Effector memory CD8-positive, alpha-beta T cell (primary cell): Measurements from ENCODE around the gene TDRD7.
A peak's percentile ranks its signal among the peaks of the same experiment; 100 is the strongest.

ENCODE experiments used
- ATAC-seq: fragments of 150-1000 bp; cut with Tn5 transposase; replicated peaks from 2 replicates; pipeline ENCODE4 v1.10.0; 2021; ENCODE audit warnings: mild to moderate bottlenecking, moderate library complexity
- DNase-seq, 3 experiments: peaks; one replicate each; pipeline ENCODE4 v3.0.0; 2021
- H3K27ac Mint-ChIP-seq, 2 donors: one replicate each; pipeline ENCODE4 v1.8.0; 2022; ENCODE audit warnings: mild to moderate bottlenecking in 2 of 2, mixed read lengths in 2 of 2, moderate library complexity in 2 of 2
- H3K27me3 Mint-ChIP-seq, 2 donors: one replicate each; pipeline ENCODE4 v1.8.0; 2022; ENCODE audit warnings: mixed read lengths in 2 of 2
- H3K36me3 Mint-ChIP-seq: one replicate; pipeline ENCODE4 v1.8.0; 2022; ENCODE audit warnings: mild to moderate bottlenecking, moderate library complexity, mixed read lengths; ENCODE audit not compliant: insufficient read depth
- H3K4me1 Mint-ChIP-seq, 2 donors: one replicate each; pipeline ENCODE4 v1.8.0; 2022; ENCODE audit warnings: low read depth in 2 of 2, mixed read lengths in 2 of 2
- H3K4me3 Mint-ChIP-seq, 2 donors: one replicate each; pipeline ENCODE4 v1.8.0; 2022; ENCODE audit warnings: mild to moderate bottlenecking in 2 of 2, mixed read lengths in 2 of 2, moderate library complexity in 2 of 2
- H3K9me3 Mint-ChIP-seq, 2 donors: one replicate each; pipeline ENCODE4 v1.8.0; 2022; ENCODE audit warnings: mixed read lengths in 2 of 2

The TDRD7 gene

DNA sequence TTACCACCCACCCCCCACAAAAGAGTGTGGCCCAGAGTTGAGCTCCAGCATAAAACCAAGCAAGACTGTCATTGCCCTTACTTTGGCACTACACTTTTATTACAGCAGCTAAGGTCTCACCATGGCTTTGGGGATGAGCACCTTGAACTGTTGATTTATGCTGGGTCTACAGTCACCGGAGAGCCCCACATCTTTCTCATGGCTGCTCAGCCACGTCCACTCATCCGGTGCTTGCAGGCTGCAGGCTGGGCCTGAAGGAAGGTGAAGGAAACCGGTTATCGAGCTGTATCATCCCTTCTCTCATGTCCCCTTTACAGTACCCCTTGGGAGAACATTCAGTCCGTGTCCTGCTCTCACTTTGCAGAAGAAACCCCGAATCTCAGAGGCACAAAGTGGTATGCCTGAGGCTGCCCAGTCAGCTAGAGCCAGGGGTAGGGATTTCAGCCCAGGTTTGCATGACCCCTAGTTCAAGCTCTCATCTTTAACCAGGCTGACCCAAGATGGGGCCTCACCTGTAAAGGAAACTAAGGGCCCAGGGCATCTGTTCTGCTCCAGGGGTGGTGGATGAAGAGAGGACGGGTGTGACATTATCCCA, 101.2 kb downstream of the TDRD7 start:
- DNase-seq (no peak), ATAC-seq (no peak)
- Mint-ChIP-seq H3K4me1 (no peaks in the 10 kb centered on the region), H3K36me3 (no peaks in the 10 kb centered on the region), H3K9me3 (no peaks in the 10 kb centered on the region), H3K27ac (no peak overlapping the region), H3K27me3 (peaks cover 21 to 29% of the 10 kb centered on the region in 2 donors), H3K4me3 (no peak overlapping the region)

- DNase-seq: no peak
- H3K4me1 Mint-ChIP-seq: no peaks in the 10 kb centered on the region
- no peaks in the 10 kb centered on the region for H3K9me3 Mint-ChIP-seq
- no peak overlapping the region for H3K27ac Mint-ChIP-seq
- no peak for ATAC-seq
- H3K36me3 Mint-ChIP-seq: no peaks in the 10 kb centered on the region
- H3K4me3 Mint-ChIP-seq: no peak overlapping the region
- H3K27me3 Mint-ChIP-seq: peaks cover 27 to 44% of the 10 kb centered on the region in 2 donors
Observed at GRCh38 chr9:97514531-97514930, 102.6 kb downstream of the TDRD7 start.

- Mint-ChIP-seq H3K27me3 (peaks cover 27 to 55% of the 10 kb centered on the region in 2 donors), H3K9me3 (no peaks in the 10 kb centered on the region), H3K4me3 (no peak overlapping the region), H3K27ac (no peak overlapping the region), H3K36me3 (no peaks in the 10 kb centered on the region), H3K4me1 (no peaks in the 10 kb centered on the region)
- DNase-seq: no peak
- ATAC-seq: no peak
Observed at GRCh38 chr9:97515662-97516061, 103.8 kb downstream of the TDRD7 start.

GRCh38 chr9:97516111-97516510, 104.2 kb downstream of the TDRD7 start:
- H3K27me3 Mint-ChIP-seq: peaks cover 27 to 56% of the 10 kb centered on the region in 2 donors
- no peaks in the 10 kb centered on the region for H3K36me3 Mint-ChIP-seq
- H3K4me1 Mint-ChIP-seq: no peaks in the 10 kb centered on the region
- ATAC-seq (no peak), DNase-seq (no peak)
- H3K4me3 Mint-ChIP-seq: no peak overlapping the region
- H3K9me3 Mint-ChIP-seq: no peaks in the 10 kb centered on the region
- no peak overlapping the region for H3K27ac Mint-ChIP-seq

- Mint-ChIP-seq H3K36me3 (no peaks in the 10 kb centered on the region), H3K9me3 (no peaks in the 10 kb centered on the region), H3K27ac (peak overlapping the region in 1 of 2 donors; percentile 24), H3K4me1 (no peaks in the 10 kb centered on the region), H3K27me3 (peaks cover 27 to 56% of the 10 kb centered on the region in 2 donors), H3K4me3 (no peak overlapping the region)
- no peak for DNase-seq
- no peak for ATAC-seq
Observed at GRCh38 chr9:97517331-97518089, 105.6 kb downstream of the TDRD7 start.

DNA sequence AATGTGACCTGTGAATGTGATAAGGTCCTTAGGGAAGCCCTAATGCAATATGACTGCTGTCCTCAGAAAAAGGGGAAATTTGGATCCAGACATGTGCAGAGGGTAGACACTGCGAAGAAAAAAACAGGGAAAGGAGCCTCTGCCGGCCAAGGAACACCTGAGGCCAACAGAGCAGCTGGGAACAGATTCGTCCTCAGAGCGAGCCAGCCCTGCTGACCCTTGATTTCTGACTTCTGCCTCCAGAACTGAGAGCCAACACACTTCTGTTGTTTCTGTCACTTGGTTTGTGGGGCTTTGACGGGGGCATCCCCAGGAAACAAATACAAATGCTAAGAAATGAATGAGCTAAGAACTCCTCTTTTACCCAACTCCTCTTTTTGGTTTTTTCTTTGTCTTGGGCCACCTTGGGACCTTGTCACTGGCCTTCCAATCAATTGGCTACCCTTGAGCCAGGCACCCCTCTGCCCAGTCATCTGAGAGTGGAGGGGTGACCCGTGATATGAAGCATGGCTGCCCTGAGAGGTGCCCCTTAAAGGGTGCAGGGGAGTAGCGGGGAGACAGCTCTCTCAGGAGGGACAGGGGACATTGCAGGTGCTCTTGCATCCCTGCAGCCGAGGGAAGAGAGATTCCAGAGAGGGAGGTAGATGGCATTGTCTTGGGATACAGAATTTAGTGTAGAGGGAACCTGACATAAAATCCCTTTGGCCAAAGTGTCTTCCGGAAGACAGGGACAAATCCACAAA, 106.4 kb downstream of the TDRD7 start:
- ATAC-seq (no peak), DNase-seq (no peak)
- no peaks in the 10 kb centered on the region for H3K36me3 Mint-ChIP-seq
- no peak overlapping the region for H3K27ac Mint-ChIP-seq
- H3K9me3 Mint-ChIP-seq: no peaks in the 10 kb centered on the region
- no peak overlapping the region for H3K4me3 Mint-ChIP-seq
- peaks cover 27 to 56% of the 10 kb centered on the region in 2 donors for H3K27me3 Mint-ChIP-seq
- H3K4me1 Mint-ChIP-seq: no peaks in the 10 kb centered on the region

- ATAC-seq: no peak
- no peak for DNase-seq
- Mint-ChIP-seq H3K27ac (no peak overlapping the region), H3K27me3 (peaks cover 27 to 56% of the 10 kb centered on the region in 2 donors), H3K4me1 (no peaks in the 10 kb centered on the region), H3K9me3 (no peaks in the 10 kb centered on the region), H3K4me3 (no peak overlapping the region), H3K36me3 (no peaks in the 10 kb centered on the region)
Observed at GRCh38 chr9:97518909-97519307, 107.0 kb downstream of the TDRD7 start.

DNA sequence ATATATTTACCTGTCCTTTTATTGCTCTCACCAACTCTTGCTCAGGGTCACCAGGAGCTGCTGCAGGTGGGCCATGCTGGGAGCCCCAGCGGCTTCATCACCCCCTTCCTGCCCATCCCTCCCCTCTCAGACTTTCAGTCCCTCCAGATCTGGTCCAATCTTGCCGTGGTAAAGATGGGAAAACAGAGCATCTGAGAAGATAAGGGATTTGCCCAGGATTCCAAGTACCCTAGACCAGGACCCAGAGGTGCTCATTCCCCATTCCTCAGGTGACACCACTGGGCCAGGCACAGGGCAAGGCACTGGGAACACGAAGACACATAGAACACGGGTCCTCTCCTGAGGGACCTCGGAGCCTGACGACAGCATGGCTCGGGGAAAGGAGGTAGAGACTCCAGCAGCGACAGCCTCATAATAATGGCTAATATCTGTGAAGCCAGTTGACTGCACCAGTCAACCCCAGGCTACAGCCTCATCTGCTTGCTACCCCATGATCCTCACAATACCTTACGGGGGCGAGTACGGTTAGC, 107.6 kb downstream of the TDRD7 start:
- H3K9me3 Mint-ChIP-seq: no peaks in the 10 kb centered on the region
- ATAC-seq (no peak), DNase-seq (no peak)
- H3K36me3 Mint-ChIP-seq: no peaks in the 10 kb centered on the region
- H3K27ac Mint-ChIP-seq: no peak overlapping the region
- H3K4me1 Mint-ChIP-seq: no peaks in the 10 kb centered on the region
- no peak overlapping the region for H3K4me3 Mint-ChIP-seq
- H3K27me3 Mint-ChIP-seq: peaks cover 27 to 56% of the 10 kb centered on the region in 2 donors

GRCh38 chr9:97521576-97522333, 109.9 kb downstream of the TDRD7 start:
- Mint-ChIP-seq H3K4me3 (no peak overlapping the region), H3K4me1 (no peaks in the 10 kb centered on the region), H3K27me3 (peaks cover 20 to 40% of the 10 kb centered on the region in 2 donors), H3K27ac (no peak overlapping the region), H3K36me3 (no peaks in the 10 kb centered on the region), H3K9me3 (no peaks in the 10 kb centered on the region)
- ATAC-seq: no peak
- DNase-seq: no peak

DNA sequence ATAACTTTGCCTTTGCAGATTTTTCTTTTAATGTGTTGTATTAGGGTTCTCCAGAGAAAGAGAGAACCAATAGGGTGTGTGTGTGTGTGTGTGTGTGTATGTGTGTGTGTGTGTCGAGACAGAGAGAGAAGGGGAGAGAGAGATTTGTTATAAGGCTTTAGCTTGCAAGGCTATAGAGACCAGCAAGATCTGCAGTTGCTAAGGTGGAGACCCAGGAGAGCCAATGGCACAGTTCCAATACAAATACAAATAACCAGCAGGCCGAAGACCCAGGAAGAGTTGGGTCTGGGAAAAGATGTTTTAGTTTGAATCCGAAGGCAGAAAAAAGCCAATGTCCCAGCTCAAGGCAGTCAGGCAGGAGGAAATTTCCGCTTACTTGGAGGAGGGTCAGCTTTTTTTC, 112.5 kb downstream of the TDRD7 start:
- H3K4me1 Mint-ChIP-seq: no peaks in the 10 kb centered on the region
- no peak overlapping the region for H3K27ac Mint-ChIP-seq
- peaks cover 9 to 26% of the 10 kb centered on the region in 2 donors for H3K27me3 Mint-ChIP-seq
- DNase-seq (no peak), ATAC-seq (no peak)
- no peaks in the 10 kb centered on the region for H3K9me3 Mint-ChIP-seq
- H3K4me3 Mint-ChIP-seq: no peak overlapping the region
- H3K36me3 Mint-ChIP-seq: no peaks in the 10 kb centered on the region

DNA sequence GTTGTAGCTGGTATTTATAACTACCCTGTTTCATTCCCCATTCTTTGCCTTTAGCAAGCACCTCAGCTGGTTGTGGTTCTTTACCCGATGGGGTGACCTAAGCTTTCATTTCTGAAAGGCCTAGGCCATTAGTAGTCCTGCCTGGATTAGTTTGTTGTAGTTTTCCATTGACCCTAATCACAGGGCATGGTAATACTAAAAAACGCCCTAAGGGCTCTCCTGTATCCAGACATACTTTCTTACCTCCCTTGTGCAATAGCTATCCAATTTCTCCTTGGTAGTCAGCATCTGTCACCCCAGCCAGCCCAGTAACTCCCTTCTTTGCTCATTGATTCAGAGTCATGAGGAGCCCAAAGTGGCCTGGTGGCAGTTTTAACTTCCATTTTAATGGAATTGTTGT, 113.6 kb downstream of the TDRD7 start:
- ATAC-seq: no peak
- no peak overlapping the region for H3K27ac Mint-ChIP-seq
- no peak overlapping the region for H3K4me3 Mint-ChIP-seq

DNA sequence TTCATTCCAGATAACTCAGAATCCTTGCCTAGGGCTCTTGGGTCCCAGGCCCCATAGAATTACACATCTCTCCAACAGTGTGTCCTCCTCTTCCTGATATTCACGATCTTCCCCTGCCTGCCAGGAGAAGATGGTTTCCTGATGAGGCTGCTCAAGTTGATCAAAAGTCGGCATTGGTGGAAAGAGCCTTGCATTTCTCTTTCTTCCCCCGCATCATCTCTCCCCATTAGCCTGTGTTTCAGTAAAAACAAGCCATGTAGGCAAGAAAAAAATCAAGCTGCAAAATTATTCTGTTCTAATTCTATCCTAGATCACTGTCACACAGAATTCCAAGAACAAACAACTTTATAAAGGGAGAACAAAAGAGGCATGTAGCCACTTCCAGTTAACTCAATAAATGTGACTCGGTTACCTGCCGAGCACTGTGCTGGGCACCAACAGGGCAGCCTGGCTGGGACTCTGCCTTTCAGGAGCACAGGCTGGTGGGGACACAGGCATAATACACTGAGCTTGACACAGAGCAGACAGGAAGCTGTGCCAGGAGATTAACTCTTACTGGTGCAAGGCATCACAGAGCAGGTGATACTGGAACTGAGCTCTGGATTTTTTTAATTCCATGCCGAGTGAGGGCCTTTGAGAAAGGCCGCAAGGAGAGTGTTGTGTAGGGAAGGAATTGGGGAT, 115.1 kb downstream of the TDRD7 start:
- Mint-ChIP-seq H3K36me3 (no peaks in the 10 kb centered on the region), H3K27me3 (peaks cover 14 to 15% of the 10 kb centered on the region in 2 donors), H3K27ac (no peak overlapping the region), H3K9me3 (no peaks in the 10 kb centered on the region), H3K4me1 (no peaks in the 10 kb centered on the region), H3K4me3 (no peak overlapping the region)
- DNase-seq (no peak), ATAC-seq (no peak)

More for the DNA sequence above, 113.6 kb downstream of the TDRD7 start:
- Mint-ChIP-seq H3K27me3 (peaks cover 14 to 16% of the 10 kb centered on the region in 2 donors), H3K4me1 (no peaks in the 10 kb centered on the region), H3K36me3 (no peaks in the 10 kb centered on the region), H3K9me3 (no peaks in the 10 kb centered on the region)
- no peak for DNase-seq
